NB4 (cell line): Measurements from ENCODE around the gene GPRIN3.

Experiments used
- POLR2A ChIP-seq: IDR thresholded peaks from 2 replicates; pipeline ENCODE4 v1.6.1; 2011; ENCODE audit warnings: mild to moderate bottlenecking; ENCODE audit not compliant: insufficient read length; ENCODE audit errors: extremely low read depth
- TF ChIP-seq, protein P1 (sequence below): IDR thresholded peaks from one replicate; pipeline ENCODE4 v1.5.1; 2012; ENCODE audit warnings: low read depth, low read length

DNA sequence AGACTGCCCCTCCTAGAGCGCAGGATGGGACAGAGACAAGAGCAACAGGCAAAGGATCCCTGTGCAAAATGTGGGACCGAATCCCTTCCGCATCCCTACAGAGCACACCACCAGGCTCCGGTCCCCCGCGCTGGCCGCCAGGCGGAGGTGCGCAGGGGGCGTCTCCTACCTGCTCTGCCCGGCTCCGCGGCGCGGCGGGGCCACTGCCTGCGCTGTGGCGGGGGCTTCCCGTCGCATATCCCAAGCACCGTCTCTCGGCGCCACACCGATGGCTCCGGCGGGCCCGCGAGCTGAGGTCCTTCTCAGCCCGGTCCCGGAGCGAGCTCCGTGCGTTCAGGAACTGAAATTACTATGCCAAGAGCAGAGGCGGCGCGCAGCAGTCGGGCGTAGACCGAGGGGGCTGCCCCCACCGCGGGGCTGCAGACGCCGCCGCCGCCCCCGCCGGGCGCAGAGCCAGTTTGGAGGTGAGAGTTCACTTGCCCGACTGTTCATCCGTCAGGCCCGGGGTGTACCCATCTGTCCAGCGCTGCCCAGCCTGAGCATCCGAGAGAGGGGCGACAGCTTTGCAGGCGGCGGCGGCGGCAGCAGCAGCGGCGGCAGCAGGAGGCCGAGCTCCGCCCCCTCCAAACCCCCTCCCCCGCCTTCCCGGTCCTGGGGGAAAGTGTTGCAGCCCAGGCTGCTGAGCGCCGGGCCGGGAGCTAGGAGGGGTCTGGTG is at the start of gene GPRIN3:
- TF ChIP-seq, protein P1, sequence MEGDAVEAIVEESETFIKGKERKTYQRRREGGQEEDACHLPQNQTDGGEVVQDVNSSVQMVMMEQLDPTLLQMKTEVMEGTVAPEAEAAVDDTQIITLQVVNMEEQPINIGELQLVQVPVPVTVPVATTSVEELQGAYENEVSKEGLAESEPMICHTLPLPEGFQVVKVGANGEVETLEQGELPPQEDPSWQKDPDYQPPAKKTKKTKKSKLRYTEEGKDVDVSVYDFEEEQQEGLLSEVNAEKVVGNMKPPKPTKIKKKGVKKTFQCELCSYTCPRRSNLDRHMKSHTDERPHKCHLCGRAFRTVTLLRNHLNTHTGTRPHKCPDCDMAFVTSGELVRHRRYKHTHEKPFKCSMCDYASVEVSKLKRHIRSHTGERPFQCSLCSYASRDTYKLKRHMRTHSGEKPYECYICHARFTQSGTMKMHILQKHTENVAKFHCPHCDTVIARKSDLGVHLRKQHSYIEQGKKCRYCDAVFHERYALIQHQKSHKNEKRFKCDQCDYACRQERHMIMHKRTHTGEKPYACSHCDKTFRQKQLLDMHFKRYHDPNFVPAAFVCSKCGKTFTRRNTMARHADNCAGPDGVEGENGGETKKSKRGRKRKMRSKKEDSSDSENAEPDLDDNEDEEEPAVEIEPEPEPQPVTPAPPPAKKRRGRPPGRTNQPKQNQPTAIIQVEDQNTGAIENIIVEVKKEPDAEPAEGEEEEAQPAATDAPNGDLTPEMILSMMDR: no peak
- TF ChIP-seq POLR2A: no peak
